HG03103 (cell line): ENCODE data around the gene P2RX3.

Experiments
- ATAC-seq: cut with Tn5 transposase; IDR thresholded peaks from one replicate; pipeline ENCODE4 v1.9.1; 2021; ENCODE audit warnings: low read depth; ENCODE audit not compliant: unreplicated experiment

The P2RX3 gene

GRCh38 chr11:57414612-57415212 is 76.6 kb downstream of the P2RX3 start:
- no peak for ATAC-seq

- no peak for ATAC-seq
Measured at GRCh38 chr11:57416436-57416835, 78.3 kb downstream of the P2RX3 start.

- ATAC-seq = no peak
Measured at GRCh38 chr11:57417056-57417455, 78.9 kb downstream of the P2RX3 start.

- ATAC-seq = no peak
Measured at GRCh38 chr11:57418131-57418530, 80.0 kb downstream of the P2RX3 start.

GRCh38 chr11:57419146-57419545 is 81.0 kb downstream of the P2RX3 start:
- ATAC-seq = no peak

- no peak for ATAC-seq
Measured at GRCh38 chr11:57421066-57421465, 82.9 kb downstream of the P2RX3 start.

GRCh38 chr11:57421805-57422204 is 83.7 kb downstream of the P2RX3 start:
- no peak for ATAC-seq
